LNCaP clone FGC (cell line): ENCODE measurements around the gene DNAJB2.
"Not testable (repeated sequence)": the region's sequence is repeated elsewhere in the genome, so short reads cannot be mapped to it uniquely, and the experiment has no call there.

ENCODE experiments used
- DNase-seq: peaks from one replicate; pipeline ENCODE4 v3.0.0-alpha.2; 2011; ENCODE audit warnings: low read depth
- H3K4me3 ChIP-seq: 2 replicates; pipeline ENCODE4 v1.5.1; 2011; ENCODE audit warnings: mild to moderate bottlenecking, low read depth, low read length, control low read depth
- TF ChIP-seq, protein P1 (sequence below): IDR thresholded peaks from 2 replicates; pipeline ENCODE4 v1.5.1; 2012; ENCODE audit warnings: mild to moderate bottlenecking; ENCODE audit not compliant: control insufficient read depth, insufficient read depth; ENCODE audit errors: extremely low read depth

DNAJB2 gene

DNA sequence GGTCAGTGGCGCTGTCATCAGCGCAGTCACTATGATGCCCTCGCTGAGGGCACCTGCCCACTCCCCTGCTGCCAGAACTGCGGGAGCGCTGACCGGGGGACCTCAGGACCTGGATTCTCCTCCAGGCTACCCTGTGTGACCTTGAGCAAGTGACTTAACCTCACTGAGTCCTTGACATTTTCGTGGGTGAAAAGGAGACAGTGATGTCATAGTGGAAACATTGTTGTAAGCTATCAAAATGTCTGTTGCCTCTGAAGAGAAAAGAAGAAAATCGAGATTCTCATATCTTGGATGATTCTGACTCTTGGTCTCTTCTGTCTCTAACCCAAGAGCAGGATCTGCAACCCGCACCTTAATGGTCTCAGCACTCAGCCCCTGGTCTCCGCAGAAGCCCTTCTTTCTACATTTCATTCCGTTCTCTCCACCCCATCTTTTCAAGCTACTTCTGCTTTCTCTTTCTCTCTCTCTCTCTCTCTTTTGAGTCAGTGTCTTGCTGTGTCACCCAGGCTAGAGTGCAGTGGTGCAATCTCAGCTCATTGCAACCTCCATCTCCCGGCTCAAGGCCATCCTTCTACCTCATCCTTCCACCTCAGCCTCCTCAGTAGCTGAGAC is 24.5 kb upstream of the DNAJB2 start:
- H3K4me3 ChIP-seq = peak overlapping the region; percentile 84
- DNase-seq = no peak
- TF ChIP-seq, protein P1, sequence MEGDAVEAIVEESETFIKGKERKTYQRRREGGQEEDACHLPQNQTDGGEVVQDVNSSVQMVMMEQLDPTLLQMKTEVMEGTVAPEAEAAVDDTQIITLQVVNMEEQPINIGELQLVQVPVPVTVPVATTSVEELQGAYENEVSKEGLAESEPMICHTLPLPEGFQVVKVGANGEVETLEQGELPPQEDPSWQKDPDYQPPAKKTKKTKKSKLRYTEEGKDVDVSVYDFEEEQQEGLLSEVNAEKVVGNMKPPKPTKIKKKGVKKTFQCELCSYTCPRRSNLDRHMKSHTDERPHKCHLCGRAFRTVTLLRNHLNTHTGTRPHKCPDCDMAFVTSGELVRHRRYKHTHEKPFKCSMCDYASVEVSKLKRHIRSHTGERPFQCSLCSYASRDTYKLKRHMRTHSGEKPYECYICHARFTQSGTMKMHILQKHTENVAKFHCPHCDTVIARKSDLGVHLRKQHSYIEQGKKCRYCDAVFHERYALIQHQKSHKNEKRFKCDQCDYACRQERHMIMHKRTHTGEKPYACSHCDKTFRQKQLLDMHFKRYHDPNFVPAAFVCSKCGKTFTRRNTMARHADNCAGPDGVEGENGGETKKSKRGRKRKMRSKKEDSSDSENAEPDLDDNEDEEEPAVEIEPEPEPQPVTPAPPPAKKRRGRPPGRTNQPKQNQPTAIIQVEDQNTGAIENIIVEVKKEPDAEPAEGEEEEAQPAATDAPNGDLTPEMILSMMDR = no peak

DNA sequence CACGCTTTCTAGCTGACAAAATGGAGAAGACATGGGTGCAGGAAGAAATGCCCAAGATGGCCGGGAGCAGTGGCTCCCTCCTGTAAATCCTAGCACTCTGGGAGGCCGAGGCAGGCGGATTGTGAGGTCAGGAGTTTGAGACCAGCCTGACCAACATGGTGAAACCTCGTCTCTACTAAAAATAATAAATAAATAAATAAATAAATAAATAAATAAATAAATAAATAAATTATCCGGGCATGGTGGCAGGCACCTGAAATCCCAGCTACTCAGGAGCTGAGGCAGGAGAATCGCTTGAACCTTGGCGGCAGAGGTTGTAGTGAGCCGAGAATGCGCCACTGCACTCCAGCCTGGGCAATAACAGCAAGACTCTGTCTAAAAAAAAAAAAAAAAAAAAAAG is 20.2 kb upstream of the DNAJB2 start:
- not testable (repeated sequence) for DNase-seq, H3K4me3 ChIP-seq

DNA sequence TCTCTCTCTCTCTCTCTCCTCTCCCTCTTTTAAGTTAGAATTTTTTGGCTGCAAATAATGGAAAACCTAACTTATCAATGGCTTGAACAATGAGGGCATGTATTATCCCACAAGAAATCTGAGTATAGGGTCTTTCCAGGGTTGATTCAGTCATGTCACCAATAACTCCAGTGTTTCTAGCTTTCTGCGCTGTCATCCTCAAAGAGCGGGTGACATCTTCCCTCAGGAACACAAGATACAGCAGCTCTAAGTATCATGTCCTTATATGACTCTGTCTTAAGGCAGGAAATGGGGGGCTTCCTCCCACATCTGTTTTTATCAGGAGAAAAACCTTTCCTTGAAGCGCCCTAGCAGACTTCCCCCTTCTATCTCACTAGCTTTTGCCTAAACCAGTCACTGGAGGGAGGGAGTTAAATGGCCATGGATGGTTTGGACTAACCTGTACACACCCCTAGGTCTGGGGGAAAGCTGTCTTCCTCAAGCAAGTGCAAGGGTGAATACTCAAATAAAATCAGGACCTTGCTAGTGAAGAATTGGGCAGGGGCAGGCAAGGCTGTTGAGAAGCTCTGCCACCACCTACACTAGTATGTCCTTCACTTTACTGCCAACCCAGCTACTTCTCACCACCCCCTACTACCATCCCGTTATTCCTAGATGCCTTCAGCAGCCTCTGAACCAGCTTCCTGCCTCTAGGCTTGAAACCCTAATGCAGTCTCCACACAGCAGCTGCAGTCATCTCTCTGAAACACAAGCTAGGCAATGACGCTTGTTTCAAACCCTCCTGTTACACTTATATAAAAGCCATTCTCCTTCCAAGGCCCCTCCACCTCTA is 17.9 kb upstream of the DNAJB2 start:
- no peak overlapping the region for H3K4me3 ChIP-seq
- no peak for DNase-seq
- TF ChIP-seq, protein P1 = no peak

DNA sequence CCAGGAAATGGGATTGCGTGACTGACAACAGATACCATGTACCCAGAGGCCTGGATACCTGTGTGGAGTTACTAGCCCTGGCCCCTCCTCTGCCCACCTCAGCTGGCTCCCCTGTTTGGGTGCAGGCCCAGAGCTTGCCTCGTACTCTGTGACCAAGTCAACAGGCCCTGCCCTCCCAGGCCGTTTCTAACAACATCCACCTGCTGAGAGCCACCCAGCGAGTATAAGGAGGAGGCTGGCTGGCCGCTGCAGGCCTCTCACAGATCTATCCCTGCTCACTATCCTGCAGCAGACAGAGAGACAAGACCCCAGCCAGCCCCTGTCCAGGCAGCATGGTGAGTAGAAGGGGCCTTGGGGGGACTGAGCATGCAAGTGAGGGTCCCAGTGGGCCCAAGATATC is 12.9 kb upstream of the DNAJB2 start:
- DNase-seq = no peak
- TF ChIP-seq, protein P1 = no peak

DNA sequence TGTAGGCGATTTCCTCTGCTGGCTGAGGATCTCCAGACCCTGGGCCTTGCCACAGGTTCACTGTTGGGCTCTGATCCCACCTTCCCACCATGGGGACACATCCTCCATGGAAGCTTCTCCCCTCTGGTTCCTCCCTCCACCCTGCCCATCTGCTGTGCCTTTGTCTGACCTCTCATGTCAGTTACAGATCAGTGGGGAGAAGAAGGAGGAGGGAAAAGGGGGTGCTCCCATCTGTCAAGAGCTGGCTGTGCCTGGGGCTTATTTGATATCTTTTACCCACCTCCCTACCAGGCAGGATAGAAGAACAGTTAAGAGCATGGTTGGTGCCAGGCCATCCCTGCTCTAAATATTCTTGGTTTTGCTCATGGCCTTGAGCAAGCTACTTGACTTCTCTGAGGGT is 12.3 kb upstream of the DNAJB2 start:
- DNase-seq = no peak
- H3K4me3 ChIP-seq = no peak overlapping the region
- TF ChIP-seq, protein P1 = no peak

More for the DNA sequence above, 12.9 kb upstream of the DNAJB2 start:
- no peak overlapping the region for H3K4me3 ChIP-seq

DNA sequence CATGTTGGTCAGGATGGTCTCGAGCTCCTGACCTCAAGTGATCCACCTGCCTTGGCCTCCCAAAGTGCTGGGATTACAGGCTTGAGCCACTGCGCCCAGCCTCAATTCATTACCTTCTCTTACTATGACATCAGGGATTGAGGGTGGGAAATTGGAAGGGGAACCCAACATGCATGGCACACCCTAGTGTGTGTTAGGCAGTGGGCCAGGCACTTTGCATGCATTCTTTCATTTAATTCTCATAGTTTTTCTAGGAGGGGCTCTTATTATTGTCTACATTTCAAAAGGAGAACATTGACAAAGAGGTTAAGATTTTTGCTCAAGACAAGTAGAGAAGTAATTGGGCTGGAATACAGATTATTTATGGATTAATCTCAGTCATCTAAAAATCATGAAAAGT is 10.9 kb upstream of the DNAJB2 start:
- TF ChIP-seq, protein P1 = no peak
- H3K4me3 ChIP-seq = no peak overlapping the region
- no peak for DNase-seq

DNA sequence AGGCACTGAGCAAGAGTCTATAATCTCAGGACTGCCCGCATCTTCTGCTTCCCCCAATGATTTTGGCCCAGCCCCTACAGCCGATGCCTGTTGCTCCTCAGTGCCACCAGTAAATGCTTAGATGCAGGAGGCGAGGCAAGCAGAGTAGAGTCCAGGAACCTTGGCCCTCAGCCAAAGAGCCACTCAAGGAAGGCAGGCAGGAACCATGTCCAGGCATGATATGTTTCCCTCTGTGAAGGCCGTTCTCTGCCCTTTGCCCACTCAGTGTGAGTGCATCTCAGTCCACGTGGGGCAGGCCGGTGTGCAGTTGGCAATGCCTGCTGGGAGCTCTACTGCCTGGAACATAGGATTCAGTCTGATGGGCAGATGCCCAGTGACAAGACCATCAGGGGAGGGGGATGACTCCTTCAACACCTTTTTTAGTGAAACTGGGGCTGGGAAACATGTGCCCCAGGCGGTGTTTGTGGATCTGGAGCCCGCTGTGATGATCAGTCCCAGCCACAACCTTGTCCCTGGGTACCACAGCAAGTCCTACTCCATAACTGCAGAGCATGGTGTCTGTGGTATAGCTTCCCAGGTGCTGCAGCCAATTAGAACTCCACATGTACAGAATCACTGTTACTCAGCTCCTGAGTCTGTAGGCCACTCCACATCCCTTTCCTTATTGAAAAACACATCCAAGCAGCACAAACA is 9.7 kb upstream of the DNAJB2 start:
- DNase-seq = no peak
- TF ChIP-seq, protein P1 = no peak
- H3K4me3 ChIP-seq = no peak overlapping the region
